Colonic mucosa (tissue), 4 donors: ENCODE measurements around the gene ASGR1. TPM values are rescaled to one million over a fixed set of nuclear protein-coding genes. Genes with fewer than 3 reads are reported as not detected.

Experiments used
- DNase-seq: peaks from one replicate; pipeline ENCODE4 v3.0.0-alpha.2; 2020
- H3K27ac ChIP-seq: fragments of 200-600 bp; one replicate; pipeline ENCODE4 v1.8.0; 2021
- H3K27me3 ChIP-seq: fragments of 200-600 bp; one replicate; pipeline ENCODE4 v1.8.0; 2021
- H3K36me3 ChIP-seq: fragments of 200-600 bp; one replicate; pipeline ENCODE4 v1.8.0; 2021
- H3K4me1 ChIP-seq: fragments of 200-600 bp; one replicate; pipeline ENCODE4 v1.8.0; 2021; ENCODE audit warnings: mild to moderate bottlenecking
- H3K4me3 ChIP-seq: fragments of 200-600 bp; one replicate; pipeline ENCODE4 v1.8.0; 2021
- H3K9ac ChIP-seq, 2 donors: one replicate each; pipeline ENCODE4 v1.7.0; 2013; ENCODE audit warnings: control low read depth in 2 of 2, low read depth in 2 of 2, low read length in 2 of 2
- H3K9me3 ChIP-seq: fragments of 200-600 bp; one replicate; pipeline ENCODE4 v1.8.0; 2021
- CTCF ChIP-seq: fragments of 200-600 bp; IDR thresholded peaks from one replicate; pipeline ENCODE4 v1.8.0; 2022; ENCODE audit warnings: antibody characterized with exemption, mild to moderate bottlenecking
- intact Hi-C: fragments of 100-400 bp; cut with DNase I; formaldehyde crosslinking; loops from one replicate; pipeline ENCODE4 v1.14.1; 2022
- total RNA-seq, 2 donors: library from RNA; stranded (reverse); fragmentation: NEBNext Ultra II Directional in 1 of 2; extraction: Animal tissue kit (Norgen Biotek cat#: 25700) in 1 of 2; gene quantifications; one replicate each; pipeline ENCODE4 v1.2.1, GENCODE V29; 2021
- donor health status: healthy.
- donor health status: DM: no; HTN: no; CAD: no.
- donor health status: DM: no; HTN: no; CAD: no.

ASGR1 gene
- total RNA-seq, 2 donors from 2014 or later: 0.47 to 1.1 TPM

- no peak overlapping the region for H3K27ac ChIP-seq
- H3K27me3 ChIP-seq: no peaks in the 10 kb centered on the region
- DNase-seq: no peak
- intact Hi-C loops: no loop called here
- no peaks in the 10 kb centered on the region for H3K36me3 ChIP-seq
- no peak overlapping the region for H3K9ac ChIP-seq
- no peak overlapping the region for H3K4me3 ChIP-seq
- H3K9me3 ChIP-seq: no peaks in the 10 kb centered on the region
- no peak for TF ChIP-seq CTCF
- H3K4me1 ChIP-seq: peaks cover 8% of the 10 kb centered on the region
Observed at GRCh38 chr17:7146115-7146514, 33.1 kb downstream of the ASGR1 start.

- no peak overlapping the region for H3K4me3 ChIP-seq
- H3K36me3 ChIP-seq: no peaks in the 10 kb centered on the region
- H3K27me3 ChIP-seq: no peaks in the 10 kb centered on the region
- H3K4me1 ChIP-seq: peaks cover 8% of the 10 kb centered on the region
- no peak overlapping the region for H3K9ac ChIP-seq
- no peaks in the 10 kb centered on the region for H3K9me3 ChIP-seq
- TF ChIP-seq CTCF: no peak
- intact Hi-C loops: no loop called here
- H3K27ac ChIP-seq: no peak overlapping the region
- no peak for DNase-seq
Observed at GRCh38 chr17:7144213-7144612, 35.0 kb downstream of the ASGR1 start.

- Histone ChIP-seq H3K4me1 (peaks cover 8% of the 10 kb centered on the region), H3K4me3 (no peak overlapping the region), H3K9me3 (no peaks in the 10 kb centered on the region), H3K36me3 (no peaks in the 10 kb centered on the region), H3K27me3 (no peaks in the 10 kb centered on the region), H3K27ac (no peak overlapping the region), H3K9ac (no peak overlapping the region)
- intact Hi-C loops: no loop called here
- no peak for TF ChIP-seq CTCF
- DNase-seq: peak; percentile 78
Observed at GRCh38 chr17:7141824-7142223, 37.3 kb downstream of the ASGR1 start.

- Histone ChIP-seq H3K27me3 (no peaks in the 10 kb centered on the region), H3K4me1 (peaks cover 8% of the 10 kb centered on the region), H3K36me3 (no peaks in the 10 kb centered on the region), H3K9me3 (no peaks in the 10 kb centered on the region), H3K9ac (peak overlapping the region; percentile 14 to 48), H3K4me3 (no peak overlapping the region), H3K27ac (no peak overlapping the region)
- intact Hi-C loops: no loop called here
- no peak for TF ChIP-seq CTCF
- peak; percentile 56 for DNase-seq
Observed at GRCh38 chr17:7139400-7139799, 39.8 kb downstream of the ASGR1 start.

GRCh38 chr17:7138800-7139381, 40.3 kb downstream of the ASGR1 start:
- intact Hi-C loops: no loop called here

More at GRCh38 chr17:7138800-7139381, 40.3 kb downstream of the ASGR1 start:
- peaks cover 8% of the 10 kb centered on the region for H3K4me1 ChIP-seq
- H3K36me3 ChIP-seq: no peaks in the 10 kb centered on the region
- no peak overlapping the region for H3K9ac ChIP-seq
- no peaks in the 10 kb centered on the region for H3K9me3 ChIP-seq
- no peak overlapping the region for H3K27ac ChIP-seq
- H3K27me3 ChIP-seq: no peaks in the 10 kb centered on the region
- DNase-seq: no peak
- TF ChIP-seq CTCF: no peak
- H3K4me3 ChIP-seq: no peak overlapping the region
